Left lung (tissue), 10 donors: ENCODE measurements around the gene SACM1L. TPM values are rescaled to one million over a fixed set of nuclear protein-coding genes. Genes with fewer than 3 reads are reported as not detected.

ENCODE experiments used
- ATAC-seq: fragments of 200-7000 bp; cut with Tn5 transposase; one replicate; pipeline ENCODE4 v1.9.1; 2020; ENCODE audit warnings: moderate library complexity
- DNase-seq, 4 donors: peaks; one replicate each; pipeline ENCODE4 v3.0.0-alpha.2; 2013 to 2020
- H3K27ac ChIP-seq, 2 donors: fragments of 200-600 bp; sonication (generic) in 1 of 2; one replicate each; pipeline versions ENCODE4 v1.5.0 to v1.8.0; 2020 to 2021
- H3K27me3 ChIP-seq, 2 donors: fragments of 200-600 bp; sonication (generic) in 1 of 2; one replicate each; pipeline versions ENCODE4 v1.5.0 to v1.8.0; 2020 to 2021
- H3K36me3 ChIP-seq, 2 donors: fragments of 200-600 bp; sonication (generic) in 1 of 2; one replicate each; pipeline versions ENCODE4 v1.5.0 to v1.8.0; 2020 to 2021
- H3K4me1 ChIP-seq, 2 donors: fragments of 200-600 bp; one replicate each; pipeline ENCODE4 v1.8.0; 2021
- H3K4me3 ChIP-seq, 2 donors: fragments of 200-600 bp; sonication (generic) in 1 of 2; one replicate each; pipeline versions ENCODE4 v1.5.0 to v1.8.0; 2020 to 2021; ENCODE audit warnings: mild to moderate bottlenecking in 1 of 2
- H3K9me3 ChIP-seq, 2 donors: fragments of 200-600 bp; sonication (generic) in 1 of 2; one replicate each; pipeline versions ENCODE4 v1.5.0 to v1.8.0; 2020 to 2021
- intact Hi-C, 2 donors: fragments of 100-400 bp; cut with DNase I; formaldehyde crosslinking; loops; one replicate each; pipeline versions ENCODE4 v1.11.2 to v1.14.2; 2022
- polyA plus RNA-seq, 6 donors: library from polyadenylated mRNA; unstranded; fragments of 120-200 nt; gene quantifications; one replicate each; pipeline ENCODE4 v1.2.1, GENCODE V29; 2013; ENCODE audit not compliant: insufficient read length in 6 of 6
- total RNA-seq, 2 donors: library from RNA; stranded (reverse); fragmentation: NEBNext Ultra II Directional; extraction: Animal tissue kit (Norgen Biotek cat#: 25700); gene quantifications; one replicate each; pipeline ENCODE4 v1.2.1, GENCODE V29; 2021
- TF ChIP-seq, protein P1 (sequence below), 2 donors: fragments of 200-600 bp; sonication (generic) in 1 of 2; IDR thresholded peaks; one replicate each; pipeline versions ENCODE4 v1.5.0 to v1.8.0; 2021; ENCODE audit warnings: antibody characterized with exemption in 2 of 2
- donor health status: DM: no; HTN: yes; CAD: no.
- donor health status: DM: no; HTN: no; CAD: no.

Gene SACM1L
- total and polyA plus RNA-seq, 8 donors, result 58.2 to 100 (median 80.2) TPM

DNA sequence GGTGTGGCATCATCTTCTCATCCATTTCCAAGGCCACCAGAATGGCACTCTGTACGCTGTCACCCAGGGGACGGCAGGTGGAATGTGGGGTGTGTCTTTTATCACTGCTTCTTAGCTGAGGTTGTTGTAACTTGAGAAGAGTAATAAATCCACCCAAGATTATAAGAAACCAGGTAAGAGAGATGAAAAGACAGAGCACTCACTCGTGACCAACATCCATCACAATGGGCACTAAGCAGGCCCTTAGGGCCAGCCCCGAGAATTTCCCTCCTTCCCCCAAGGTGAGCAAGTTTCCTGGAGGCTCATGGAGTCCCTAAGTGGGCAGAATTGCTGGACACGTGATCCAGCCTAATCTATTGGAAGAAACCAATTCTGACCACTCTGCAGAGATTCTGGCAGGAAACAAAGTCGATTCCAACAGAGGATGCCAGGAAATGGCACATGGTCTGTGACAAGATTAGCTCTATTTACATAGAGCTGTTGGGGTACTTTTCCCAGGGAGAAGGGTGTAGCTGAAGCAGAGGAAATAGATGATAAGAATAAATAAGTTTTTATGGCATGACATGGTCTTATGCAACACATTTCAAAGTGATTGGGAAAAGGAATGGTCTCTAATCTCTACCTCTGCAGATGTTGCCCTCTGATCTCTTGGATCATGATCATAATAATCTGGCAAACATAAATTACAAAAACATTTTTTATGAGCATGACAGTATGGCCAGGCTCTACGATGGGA lies 84.7 kb downstream of the SACM1L start:
- intact Hi-C loops, result no loop called here
- Histone ChIP-seq H3K9me3 (no peaks in the 10 kb centered on the region), H3K36me3 (no peaks in the 10 kb centered on the region), H3K27me3 (no peaks in the 10 kb centered on the region), H3K4me3 (no peak overlapping the region), H3K27ac (no peak overlapping the region), H3K4me1 (no peaks in the 10 kb centered on the region)
- ATAC-seq, result no peak
- TF ChIP-seq, protein P1, sequence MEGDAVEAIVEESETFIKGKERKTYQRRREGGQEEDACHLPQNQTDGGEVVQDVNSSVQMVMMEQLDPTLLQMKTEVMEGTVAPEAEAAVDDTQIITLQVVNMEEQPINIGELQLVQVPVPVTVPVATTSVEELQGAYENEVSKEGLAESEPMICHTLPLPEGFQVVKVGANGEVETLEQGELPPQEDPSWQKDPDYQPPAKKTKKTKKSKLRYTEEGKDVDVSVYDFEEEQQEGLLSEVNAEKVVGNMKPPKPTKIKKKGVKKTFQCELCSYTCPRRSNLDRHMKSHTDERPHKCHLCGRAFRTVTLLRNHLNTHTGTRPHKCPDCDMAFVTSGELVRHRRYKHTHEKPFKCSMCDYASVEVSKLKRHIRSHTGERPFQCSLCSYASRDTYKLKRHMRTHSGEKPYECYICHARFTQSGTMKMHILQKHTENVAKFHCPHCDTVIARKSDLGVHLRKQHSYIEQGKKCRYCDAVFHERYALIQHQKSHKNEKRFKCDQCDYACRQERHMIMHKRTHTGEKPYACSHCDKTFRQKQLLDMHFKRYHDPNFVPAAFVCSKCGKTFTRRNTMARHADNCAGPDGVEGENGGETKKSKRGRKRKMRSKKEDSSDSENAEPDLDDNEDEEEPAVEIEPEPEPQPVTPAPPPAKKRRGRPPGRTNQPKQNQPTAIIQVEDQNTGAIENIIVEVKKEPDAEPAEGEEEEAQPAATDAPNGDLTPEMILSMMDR (IDR thresholded peaks at IDR 0.05), result no peak
- DNase-seq, result no peak

DNA sequence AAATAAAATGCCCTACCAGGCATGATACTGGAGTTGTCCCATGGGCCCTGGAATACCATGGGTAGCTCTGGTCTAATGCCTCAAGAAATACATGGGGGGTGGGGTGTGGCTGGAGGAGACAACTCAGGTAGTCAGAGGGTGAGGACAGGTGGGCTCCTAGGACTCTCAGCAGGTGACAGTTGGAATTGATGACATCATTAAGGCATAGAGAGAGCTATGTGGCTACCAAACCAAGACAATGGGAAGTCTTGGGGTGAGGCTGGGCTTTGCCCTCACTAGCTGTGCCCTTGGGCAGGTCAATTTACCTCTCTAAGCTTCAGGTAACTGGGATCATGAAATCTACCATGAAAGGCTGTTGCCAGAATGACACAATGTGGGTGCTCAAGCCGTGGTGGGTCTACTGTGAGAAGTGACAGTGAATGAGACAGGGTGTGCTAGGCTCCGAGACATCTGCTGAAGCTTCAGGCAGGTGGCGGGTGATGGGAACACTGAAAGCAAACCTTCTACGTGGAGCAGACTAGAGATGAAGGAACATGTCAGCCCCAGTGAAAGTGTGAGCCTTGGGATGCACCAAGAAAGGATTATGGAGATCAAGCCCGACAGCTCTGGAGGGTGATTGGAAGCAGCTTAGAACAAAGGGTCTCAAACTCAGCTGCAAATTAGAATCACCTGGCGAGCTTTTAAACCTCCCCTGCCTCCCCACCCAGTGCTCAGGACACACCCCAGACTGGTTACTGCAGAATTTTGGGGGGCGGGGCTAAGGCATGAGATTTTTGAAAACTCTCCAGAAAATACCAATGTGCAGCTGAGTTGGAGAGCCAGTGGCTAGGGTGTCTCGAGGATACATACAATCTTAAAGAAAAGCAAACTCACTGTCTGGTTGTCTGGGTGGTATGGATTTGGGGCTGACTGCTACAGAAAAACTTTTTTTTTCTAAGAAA lies 85.7 kb downstream of the SACM1L start:
- H3K27ac ChIP-seq, result no peak overlapping the region
- no peak overlapping the region for H3K4me3 ChIP-seq
- TF ChIP-seq, protein P1 (IDR thresholded peaks at IDR 0.05), result no peak
- ATAC-seq (no peak), DNase-seq (no peak)
- H3K9me3 ChIP-seq, result no peaks in the 10 kb centered on the region
- H3K27me3 ChIP-seq, result no peaks in the 10 kb centered on the region
- H3K36me3 ChIP-seq, result no peaks in the 10 kb centered on the region
- H3K4me1 ChIP-seq, result no peaks in the 10 kb centered on the region
- intact Hi-C loops, result no loop called here

DNA sequence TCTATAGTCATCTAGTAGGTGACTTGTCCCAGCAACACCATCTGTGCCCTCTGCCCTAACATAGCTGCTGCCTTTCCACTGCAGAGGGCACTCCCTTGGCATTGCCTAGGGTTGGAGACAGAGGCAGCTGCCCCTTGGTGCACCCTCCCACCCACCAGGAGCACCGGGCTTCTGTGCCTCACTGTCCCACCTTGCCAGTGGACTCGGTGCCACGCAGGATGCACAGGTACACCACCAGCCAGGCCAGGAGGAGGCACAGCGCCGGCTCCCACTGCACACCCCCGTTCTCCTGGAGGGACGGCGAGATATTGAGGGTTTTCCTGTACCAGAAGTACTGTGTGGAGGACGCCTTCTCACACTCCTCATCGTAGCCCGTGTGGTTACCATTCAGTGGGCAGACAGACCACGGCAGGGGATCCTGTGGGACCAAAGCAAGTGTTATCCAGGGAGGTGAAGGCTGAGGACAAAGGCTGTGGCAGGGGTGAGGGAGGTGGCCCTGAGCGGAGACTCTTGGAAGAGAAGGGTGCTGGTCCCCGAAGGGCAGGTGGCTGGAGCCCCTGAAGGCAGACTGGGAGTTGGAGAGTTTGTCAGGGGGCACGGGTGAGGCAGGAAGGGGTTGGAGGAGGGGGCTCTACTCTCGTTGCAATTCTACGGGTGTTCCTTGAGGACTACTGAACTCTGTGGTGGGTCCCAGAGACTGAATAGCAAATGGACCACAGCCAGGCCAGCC lies 86.5 kb downstream of the SACM1L start:
- Histone ChIP-seq H3K4me1 (no peaks in the 10 kb centered on the region), H3K27ac (no peak overlapping the region)
- TF ChIP-seq, protein P1 (IDR thresholded peaks at IDR 0.05), result no peak

DNA sequence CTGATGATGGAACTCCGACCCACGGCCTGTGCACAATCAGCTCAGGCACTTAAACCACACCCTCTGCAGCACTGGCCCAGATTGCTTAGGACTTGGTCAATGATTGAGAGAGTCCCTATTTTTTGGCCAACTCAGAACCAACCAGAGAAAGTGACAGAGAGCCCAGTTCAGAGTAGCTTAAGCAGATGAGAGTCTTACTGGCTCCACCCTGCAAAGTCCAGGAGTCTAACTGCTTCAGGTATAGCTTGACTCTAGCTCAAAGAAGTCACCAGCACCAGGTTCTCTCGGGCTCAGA lies 87.1 kb downstream of the SACM1L start:
- Histone ChIP-seq H3K4me3 (no peak overlapping the region), H3K9me3 (no peaks in the 10 kb centered on the region), H3K4me1 (no peaks in the 10 kb centered on the region), H3K27me3 (no peaks in the 10 kb centered on the region), H3K27ac (no peak overlapping the region), H3K36me3 (no peaks in the 10 kb centered on the region)
- TF ChIP-seq, protein P1 (IDR thresholded peaks at IDR 0.05), result no peak
- DNase-seq (no peak), ATAC-seq (no peak)
- intact Hi-C loops, result no loop called here

More for the DNA sequence above, 86.5 kb downstream of the SACM1L start:
- intact Hi-C loops, result no loop called here
- Histone ChIP-seq H3K9me3 (no peaks in the 10 kb centered on the region), H3K36me3 (no peaks in the 10 kb centered on the region), H3K27me3 (no peaks in the 10 kb centered on the region), H3K4me3 (no peak overlapping the region)
- ATAC-seq (no peak), DNase-seq (no peak)

DNA sequence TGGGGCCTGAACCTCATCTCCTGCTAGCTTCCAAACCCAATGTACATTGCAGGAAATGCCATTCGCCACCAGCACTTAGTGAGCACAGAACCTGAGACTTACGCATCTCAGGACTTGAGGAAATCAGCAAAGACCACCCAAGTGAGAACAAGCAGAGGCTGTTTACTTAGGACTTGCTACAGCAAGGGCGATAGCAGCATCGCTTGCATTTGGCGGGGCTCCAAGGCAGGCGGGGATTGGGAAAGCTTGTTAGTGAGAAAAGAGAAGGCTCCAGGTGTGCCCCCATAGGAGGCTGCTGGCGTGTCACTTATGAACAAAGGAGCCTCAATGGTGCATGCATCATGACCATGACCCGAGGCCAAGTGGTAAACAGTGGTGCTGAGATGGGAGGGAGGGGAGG lies 87.4 kb downstream of the SACM1L start:
- Histone ChIP-seq H3K4me1 (no peaks in the 10 kb centered on the region), H3K4me3 (no peak overlapping the region), H3K27ac (no peak overlapping the region), H3K36me3 (no peaks in the 10 kb centered on the region), H3K9me3 (no peaks in the 10 kb centered on the region), H3K27me3 (no peaks in the 10 kb centered on the region)
- TF ChIP-seq, protein P1 (IDR thresholded peaks at IDR 0.05), result no peak
- DNase-seq (peak in 1 of 4 donors; percentile 66), ATAC-seq (no peak)
- intact Hi-C loops, result no loop called here
